Measurements from ENCODE around the gene PTMA.

- TF ChIP-seq CTCF (IDR thresholded peaks at IDR 0.05): no peak
- TF ChIP-seq TEAD4 (IDR thresholded peaks at IDR 0.05; ENCODE audit: borderline replicate concordance, insufficient read depth): no peak
- TF ChIP-seq CHD2 (IDR thresholded peaks at IDR 0.05; ENCODE audit: low read length, partially characterized antibody): no peak
- TF ChIP-seq POLR2AphosphoS5 (IDR thresholded peaks at IDR 0.05; ENCODE audit: low read depth, low read length): no peak
- TF ChIP-seq YY1 (IDR thresholded peaks at IDR 0.05; ENCODE audit: low read depth): no peak
- TF ChIP-seq EZH2phosphoT487 (IDR thresholded peaks at IDR 0.05; ENCODE audit: borderline replicate concordance, low read depth): no peak
- no peak for TF ChIP-seq NFIC (IDR thresholded peaks at IDR 0.05; ENCODE audit: borderline replicate concordance)
Measured at GRCh38 chr2:231688719-231689118, 19.6 kb upstream of the PTMA start.

All from SK-N-SH (cell line).